DMS114 treated with DMSO at 0.1 percent for 48 hours (cell line): ENCODE measurements around the gene CES2.
A peak's percentile ranks its signal among the peaks of the same experiment; 100 is the strongest.

ENCODE experiments used
- DNase-seq: peaks from one replicate; lab custom pipeline; 2025; ENCODE audit not compliant: unreplicated experiment; lab: John Stamatoyannopoulos, UW

CES2 gene

DNA sequence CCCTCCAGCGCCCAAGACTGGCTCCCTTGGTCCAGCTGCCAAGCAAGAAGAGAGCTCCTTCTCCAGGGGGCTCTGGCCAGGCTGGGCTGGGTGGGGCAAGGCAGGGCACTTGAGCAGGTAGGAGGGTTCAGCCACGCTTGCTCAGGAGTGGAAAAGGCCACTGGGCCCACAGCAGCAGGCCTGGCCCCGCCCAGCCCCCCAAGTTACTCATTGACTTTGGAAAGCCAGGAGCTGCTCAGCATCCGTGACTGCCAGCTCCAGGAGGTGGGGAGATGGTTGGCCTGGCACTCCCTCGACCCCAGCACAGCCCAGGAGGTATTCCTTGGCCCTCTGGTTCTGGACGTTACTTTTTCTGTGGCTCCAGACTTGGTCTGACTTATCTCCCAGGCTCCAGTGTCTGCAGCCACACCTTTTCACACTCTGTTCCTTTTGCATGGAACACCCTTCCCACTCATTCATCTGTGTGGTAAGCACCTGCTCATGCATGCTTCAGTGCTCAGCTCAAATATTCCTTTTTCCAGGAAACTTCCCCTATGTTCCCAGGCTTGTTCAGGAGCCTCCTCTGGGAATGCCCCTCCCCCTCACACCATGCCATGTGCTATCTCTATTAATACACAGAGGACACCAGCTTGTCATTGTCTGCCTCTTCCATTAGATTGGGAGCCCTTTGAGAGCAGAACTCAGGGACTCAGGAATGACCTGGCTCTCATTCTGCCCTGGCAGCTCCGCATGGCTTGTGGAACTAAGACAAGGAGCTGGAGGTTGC is 16.3 kb upstream of the CES2 start, which contains the start of gene CDH16:
Gene CDH16, minus strand, starts transcription at position 83 of the 766 bp plus-strand sequence. CDS start 820 bp downstream, outside the sequence.
- no peak for DNase-seq

DNA sequence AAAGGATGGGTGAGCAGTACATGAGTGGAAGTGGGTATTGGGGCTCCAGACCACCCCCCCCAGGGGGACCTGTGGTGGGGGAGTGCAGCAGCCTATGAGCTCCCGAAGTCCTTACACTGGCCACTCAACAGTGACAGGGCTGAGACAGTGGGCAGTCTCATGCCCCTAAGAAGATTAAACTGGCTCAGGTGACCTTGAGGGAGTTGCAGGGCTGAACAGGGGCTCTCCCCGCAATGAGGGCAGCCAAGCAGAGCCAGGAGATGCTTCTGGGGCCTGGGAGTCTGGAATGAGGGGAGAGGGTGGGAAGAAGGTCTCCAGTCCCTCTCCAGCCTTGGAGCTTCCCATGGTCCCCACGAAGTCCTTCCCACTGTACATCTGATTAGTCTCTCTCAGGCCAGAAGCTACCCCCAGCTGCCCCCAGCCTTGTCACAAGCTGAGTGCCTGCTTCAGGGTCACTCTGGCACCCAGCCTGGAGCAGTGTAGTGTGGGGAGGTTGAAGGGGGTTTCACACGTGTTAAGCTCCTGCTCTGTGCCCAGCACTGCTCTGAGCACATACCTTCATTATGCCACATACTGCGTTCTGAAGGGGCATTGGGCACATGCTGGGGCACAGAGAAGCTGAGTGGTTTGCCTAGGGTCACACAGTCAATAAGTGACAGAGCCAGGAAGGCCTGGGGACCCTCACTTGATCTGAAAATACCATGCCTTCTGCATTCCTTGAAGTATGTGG is 15.6 kb upstream of the CES2 start:
- no peak for DNase-seq

DNA sequence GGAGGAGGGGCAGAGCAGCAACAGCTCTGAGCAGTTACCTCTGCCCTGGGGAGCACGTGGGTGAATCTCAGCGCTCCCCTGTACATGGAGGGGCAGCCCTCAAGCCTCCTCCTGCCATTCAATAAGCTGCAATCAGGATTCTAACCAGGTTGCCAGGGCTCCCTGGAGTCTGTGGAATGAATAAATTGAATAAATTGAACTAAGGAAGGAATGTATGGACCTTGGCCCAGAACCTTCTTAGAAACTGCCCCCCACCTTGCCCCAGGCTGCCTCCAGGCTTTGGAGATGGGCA is 15.1 kb upstream of the CES2 start:
- DNase-seq, result no peak

- DNase-seq, result no peak
Measured at GRCh38 chr16:66920924-66921680, 14.2 kb upstream of the CES2 start.

GRCh38 chr16:66921729-66922450 is 13.4 kb upstream of the CES2 start:
- no peak for DNase-seq

- DNase-seq, result no peak
Measured at GRCh38 chr16:66923247-66923731, 12.0 kb upstream of the CES2 start.

- DNase-seq, result no peak
Measured at GRCh38 chr16:66923866-66924265, 11.4 kb upstream of the CES2 start.

DNA sequence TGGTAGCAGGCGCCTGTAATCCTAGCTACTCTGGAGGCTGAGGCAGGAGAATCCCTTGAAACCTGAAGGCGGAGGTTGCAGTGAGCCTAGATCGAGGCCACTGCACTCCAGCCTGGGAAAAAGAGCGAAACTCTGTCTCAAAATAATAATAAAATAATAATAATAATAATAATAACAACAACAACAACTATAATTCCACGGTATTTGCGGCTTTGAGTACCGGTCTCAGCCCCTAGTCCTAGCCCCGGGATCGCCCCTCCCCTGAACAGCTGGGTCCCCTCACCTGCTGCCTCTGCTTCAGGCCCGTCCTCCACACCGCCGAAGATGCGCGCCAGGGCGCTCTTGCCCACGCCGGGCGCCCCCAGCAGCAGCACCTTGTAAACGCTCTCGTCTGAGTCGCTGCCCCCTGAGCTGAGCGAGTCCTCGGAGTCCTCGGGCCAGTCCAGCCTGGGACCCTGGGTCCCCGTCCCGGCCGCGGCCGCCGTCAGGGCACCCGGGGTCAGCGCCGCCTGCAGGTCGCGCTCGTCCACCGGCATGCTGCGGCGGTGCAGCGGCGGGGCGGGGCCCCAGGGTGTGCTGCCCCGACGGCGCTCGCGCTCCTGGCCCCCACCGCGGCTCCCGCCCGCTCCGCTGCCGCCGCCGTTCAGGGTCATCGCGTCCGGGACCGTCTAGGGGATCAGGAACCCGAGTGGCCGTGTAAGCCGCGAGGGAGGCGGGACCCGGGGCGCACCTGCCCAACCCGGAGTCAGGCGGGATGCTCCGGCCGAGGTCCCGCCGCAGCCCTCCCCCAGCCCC is 10.6 kb upstream of the CES2 start:
- no peak for DNase-seq

GRCh38 chr16:66925322-66925840 is 9.9 kb upstream of the CES2 start, which contains the start of gene RRAD:
Gene RRAD, minus strand, starts transcription at chr16:66925535. Its CDS starts 356 bp downstream, at chr16:66925179.
- DNase-seq, result no peak

DNA sequence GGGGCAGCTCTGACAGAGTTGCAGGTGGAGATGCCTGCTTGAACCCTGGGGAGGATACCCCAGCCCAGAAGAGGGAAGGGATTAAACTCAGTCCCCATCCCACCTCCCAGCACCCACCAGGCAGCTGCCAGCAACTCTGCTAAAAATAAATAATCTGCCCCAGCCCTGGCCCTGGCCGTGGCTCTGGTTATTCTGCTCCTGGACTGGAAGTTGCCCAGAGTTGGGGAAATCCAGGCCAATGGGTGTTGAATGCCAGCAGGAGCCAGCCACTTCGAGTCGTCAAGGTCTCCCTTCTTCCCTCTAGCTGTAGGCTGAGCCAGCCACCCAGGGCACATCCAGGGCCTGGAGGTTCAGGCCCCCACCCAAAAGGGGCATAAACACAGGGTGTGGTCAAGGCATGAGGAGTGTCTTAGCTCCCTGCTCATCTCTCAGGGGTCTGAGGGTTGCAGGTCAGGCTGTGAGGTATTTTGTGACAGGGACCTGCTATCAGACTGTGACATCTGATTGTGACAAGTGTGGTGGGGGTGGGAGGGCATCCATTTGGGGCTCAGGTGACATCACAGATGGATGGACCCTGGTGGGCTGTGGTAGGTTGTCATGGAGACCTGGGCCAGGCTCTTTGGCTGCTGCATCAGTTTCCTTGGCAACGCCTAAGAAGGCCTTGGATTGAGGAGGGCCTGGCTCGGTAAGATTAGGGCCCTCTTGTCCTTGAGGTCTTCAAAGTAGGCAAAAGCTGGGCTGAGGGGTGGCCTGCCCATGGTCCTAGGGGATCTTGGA is 9.0 kb upstream of the CES2 start:
- no peak for DNase-seq

- DNase-seq, result no peak
Measured at GRCh38 chr16:66926961-66927436, 8.3 kb upstream of the CES2 start.

GRCh38 chr16:66927918-66928649 is 7.2 kb upstream of the CES2 start:
- no peak for DNase-seq

DNA sequence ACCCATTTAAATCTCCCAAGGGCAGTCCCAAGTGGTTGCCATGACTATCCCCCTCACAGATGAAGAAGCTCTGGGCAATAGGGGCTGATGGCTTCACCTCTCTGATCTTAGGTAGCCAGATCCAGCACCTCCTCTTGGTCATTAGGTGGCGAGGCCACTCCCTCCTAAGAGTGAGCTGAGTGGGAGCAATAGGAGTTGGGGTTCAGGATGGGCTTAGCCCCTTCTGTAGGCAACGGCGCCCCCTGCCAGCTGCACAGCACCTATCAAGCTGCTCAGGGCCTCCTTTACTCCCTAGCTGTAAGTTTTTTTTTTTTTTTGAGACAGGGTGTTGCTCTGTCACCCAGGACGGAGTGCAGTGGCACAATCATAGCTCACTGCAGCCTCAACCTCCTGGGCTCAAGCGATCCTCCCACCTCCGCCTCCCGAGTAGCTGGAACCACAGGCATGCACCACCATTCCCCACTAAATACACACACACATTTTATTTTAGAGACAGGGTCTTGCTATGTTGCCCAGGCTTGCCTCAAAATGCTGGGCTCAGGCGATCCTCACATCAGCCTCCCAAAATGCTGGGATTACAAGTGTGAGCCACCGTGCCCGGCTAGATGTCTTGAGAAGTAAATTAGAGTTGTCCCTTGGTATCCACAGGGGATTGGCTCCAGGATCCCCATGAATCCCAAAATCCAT is 6.5 kb upstream of the CES2 start:
- peak; percentile 16 for DNase-seq

- DNase-seq, result no peak
Measured at GRCh38 chr16:66930189-66930588, 5.1 kb upstream of the CES2 start.

GRCh38 chr16:66931665-66932064 is 3.7 kb upstream of the CES2 start:
- no peak for DNase-seq

GRCh38 chr16:66932076-66932475 is 3.2 kb upstream of the CES2 start:
- no peak for DNase-seq

DNA sequence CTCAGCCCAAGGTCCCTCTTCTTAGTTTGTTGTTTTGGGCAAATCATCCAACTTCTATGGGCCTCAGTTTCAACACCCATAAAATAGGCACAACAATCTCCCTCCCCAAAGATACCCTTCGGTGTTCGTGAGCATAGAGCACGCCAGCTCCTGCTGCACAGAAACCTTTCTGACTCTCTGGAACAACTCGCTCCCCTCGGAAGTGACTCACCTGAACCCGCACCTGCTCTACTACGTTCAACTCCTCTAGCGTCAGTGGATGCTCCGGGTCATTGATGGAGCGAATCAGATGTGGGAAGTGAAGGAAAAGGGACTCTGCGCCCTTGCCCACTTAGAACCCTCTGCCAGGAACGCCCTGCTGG is 1.6 kb upstream of the CES2 start:
- DNase-seq, result no peak
